WI38 (cell line): ENCODE data around the gene NDNF.

Experiments used
- H3K4me3 ChIP-seq: 2 replicates; pipeline ENCODE4 v1.5.1; 2011; ENCODE audit warnings: low read depth, mild to moderate bottlenecking, control low read depth, low read length
- TF ChIP-seq, protein P1 (sequence below): IDR thresholded peaks from 2 replicates; pipeline ENCODE4 v1.5.1; 2012; ENCODE audit warnings: low read depth, mild to moderate bottlenecking, control low read depth, low read length

NDNF gene

GRCh38 chr4:121007660-121008059 is 64.7 kb downstream of the NDNF start:
- H3K4me3 ChIP-seq = no peak overlapping the region
- TF ChIP-seq, protein P1, sequence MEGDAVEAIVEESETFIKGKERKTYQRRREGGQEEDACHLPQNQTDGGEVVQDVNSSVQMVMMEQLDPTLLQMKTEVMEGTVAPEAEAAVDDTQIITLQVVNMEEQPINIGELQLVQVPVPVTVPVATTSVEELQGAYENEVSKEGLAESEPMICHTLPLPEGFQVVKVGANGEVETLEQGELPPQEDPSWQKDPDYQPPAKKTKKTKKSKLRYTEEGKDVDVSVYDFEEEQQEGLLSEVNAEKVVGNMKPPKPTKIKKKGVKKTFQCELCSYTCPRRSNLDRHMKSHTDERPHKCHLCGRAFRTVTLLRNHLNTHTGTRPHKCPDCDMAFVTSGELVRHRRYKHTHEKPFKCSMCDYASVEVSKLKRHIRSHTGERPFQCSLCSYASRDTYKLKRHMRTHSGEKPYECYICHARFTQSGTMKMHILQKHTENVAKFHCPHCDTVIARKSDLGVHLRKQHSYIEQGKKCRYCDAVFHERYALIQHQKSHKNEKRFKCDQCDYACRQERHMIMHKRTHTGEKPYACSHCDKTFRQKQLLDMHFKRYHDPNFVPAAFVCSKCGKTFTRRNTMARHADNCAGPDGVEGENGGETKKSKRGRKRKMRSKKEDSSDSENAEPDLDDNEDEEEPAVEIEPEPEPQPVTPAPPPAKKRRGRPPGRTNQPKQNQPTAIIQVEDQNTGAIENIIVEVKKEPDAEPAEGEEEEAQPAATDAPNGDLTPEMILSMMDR = no peak

DNA sequence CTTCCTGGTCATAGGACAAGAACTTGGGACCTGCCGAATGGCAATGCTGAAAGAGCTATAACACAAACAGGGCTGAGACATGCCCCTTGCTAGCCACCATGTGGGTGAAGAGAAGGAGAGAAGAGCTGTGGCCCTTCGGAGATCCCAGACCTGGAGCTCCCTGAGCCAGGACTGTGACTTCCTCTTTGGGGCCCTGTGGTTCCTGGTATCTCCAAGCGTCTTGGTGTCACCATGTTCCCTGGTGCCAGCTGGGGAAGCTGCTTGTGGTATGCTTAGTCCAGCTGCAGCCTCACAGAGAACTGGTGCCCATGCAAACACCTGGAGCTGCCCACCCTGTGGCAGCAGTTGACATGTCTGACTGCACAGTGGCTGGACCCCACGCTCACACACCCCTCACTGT is 68.5 kb downstream of the NDNF start:
- TF ChIP-seq, protein P1 = no peak
- H3K4me3 ChIP-seq = no peak overlapping the region

DNA sequence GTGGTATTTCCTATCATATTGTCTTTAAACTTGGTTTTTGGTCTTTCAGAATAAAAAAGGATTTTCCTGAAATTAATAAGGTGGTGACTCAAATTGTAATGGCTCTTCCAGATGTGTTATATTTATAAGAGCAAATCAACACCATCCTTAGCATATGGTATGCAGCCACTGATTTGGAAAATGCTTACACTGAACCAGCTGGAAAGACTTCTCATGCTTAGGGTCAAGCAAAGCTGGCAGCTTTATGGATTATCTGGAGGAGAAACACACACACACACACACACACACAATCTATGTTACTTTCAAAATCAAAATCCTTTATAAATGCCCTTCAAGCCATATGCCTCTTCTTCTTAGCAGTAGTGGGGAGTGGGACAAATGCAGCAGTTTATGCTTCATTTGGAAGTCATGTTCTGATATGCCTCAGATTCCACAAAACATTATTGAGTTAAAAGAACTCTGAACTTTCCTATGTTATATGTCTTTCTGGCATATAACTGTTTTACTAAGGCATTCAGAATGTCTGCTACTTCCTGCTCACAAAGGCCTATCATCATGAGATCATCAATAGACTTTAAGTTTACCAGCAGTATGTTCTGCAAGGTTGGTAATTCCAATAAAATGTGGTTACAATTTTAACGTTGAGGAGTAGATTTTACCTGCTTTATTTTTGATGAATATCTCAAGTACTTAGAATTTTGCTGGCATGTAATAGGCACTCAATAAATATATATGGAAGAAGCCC is 76.9 kb downstream of the NDNF start:
- no peak overlapping the region for H3K4me3 ChIP-seq
- TF ChIP-seq, protein P1 = no peak

DNA sequence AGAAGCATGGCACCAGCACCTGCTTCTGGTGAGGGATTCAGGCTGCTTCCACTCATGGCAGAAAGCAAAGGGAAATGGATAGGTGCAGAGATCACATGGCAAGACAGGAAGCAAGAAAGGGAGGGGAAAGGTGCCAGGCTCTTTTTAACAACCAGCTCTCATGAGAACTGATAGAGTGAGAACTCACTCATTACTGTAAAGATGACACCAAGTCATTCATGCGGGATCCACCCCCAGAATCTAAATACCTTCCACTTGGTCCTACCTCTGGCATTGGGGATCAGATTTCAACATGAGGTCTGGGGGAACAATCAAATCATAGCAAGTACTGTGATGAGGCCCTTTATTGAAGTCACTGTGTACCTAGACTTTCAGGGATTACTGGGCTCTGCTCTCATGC is 77.8 kb downstream of the NDNF start:
- TF ChIP-seq, protein P1 = no peak
- H3K4me3 ChIP-seq = no peak overlapping the region

DNA sequence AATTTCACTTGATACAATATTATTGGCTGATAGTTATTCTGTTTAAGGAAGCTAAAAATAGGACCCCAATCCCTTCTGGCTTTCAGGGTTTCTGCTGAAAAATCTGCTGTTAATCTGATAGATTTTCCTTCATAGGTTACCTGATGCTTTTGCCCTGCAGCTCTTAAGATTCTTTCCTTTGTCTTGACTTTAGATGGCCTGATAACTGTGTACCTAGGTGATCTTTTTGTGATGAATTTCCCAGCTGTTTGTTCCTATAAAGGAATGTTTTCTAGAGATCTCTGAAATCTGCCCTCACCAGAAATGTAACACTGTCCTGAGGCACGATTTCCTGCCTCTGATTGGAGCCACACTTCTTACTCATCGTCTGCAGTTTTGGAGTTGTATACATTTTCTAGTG is 80.5 kb downstream of the NDNF start:
- TF ChIP-seq, protein P1 = no peak
- H3K4me3 ChIP-seq = no peak overlapping the region

GRCh38 chr4:120990246-120990645 is 82.1 kb downstream of the NDNF start:
- TF ChIP-seq, protein P1 = no peak

More at GRCh38 chr4:120990246-120990645, 82.1 kb downstream of the NDNF start:
- no peak overlapping the region for H3K4me3 ChIP-seq
